Measurements from ENCODE around the gene MYH9. TPM values are rescaled to one million over a fixed set of nuclear protein-coding genes. Genes with fewer than 3 reads are reported as not detected.
"Not testable (repeated sequence)": the region's sequence is repeated elsewhere in the genome, so short reads cannot be mapped to it uniquely, and the experiment has no call there.

Gene MYH9
- total RNA-seq, 1 donor from 2014 or later, result 242 TPM

DNA sequence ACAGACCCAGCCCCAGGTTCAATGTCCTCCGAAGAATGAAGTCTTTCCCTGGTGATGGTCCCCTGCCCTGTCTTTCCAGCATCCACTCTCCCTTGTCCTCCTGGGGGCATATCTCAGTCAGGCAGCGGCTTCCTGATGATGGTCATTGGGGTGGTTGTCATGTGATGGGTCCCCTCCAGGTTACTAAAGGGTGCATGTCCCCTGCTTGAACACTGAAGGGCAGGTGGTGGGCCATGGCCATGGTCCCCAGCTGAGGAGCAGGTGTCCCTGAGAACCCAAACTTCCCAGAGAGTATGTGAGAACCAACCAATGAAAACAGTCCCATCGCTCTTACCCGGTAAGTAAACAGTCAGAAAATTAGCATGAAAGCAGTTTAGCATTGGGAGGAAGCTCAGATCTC, 120.7 kb downstream of the MYH9 start:
- DNase-seq, result no peak

DNA sequence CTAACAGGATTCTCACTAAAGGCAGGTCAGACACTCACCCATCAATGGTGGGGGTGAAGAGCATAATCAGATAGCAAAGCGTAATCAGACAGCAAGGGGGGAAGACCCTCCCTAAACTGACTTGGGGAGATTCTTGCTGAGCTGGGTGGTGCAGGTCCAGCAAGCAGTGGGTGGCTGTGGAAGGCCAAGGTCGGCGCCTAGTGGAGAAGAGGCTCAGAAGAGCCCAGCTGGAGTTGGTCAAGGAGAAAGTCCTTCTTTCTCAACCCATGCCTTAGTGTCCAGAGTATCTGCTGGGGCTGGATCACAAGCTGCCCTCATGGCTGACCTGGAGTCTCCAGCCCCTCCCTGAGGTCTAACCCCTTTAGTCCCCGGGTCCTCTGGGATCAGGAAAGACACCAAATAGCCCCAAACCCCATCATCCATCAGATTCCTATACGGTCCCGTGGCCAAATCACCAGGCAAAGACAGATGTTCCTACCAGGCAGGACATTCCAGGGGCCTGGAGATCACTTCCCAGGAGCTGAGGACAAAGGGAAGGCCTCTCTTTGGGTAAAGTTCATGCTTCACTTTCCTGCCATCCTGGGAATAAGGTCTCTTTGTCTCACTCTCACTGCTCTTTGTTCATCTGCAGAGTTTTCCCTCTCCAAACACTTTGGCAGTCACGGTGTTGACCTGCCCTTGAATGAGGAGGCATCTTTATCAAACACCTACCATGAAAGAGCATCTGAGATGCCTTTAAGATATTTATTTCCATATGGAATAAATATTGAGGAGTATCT, 123.7 kb downstream of the MYH9 start:
- DNase-seq, result not testable (repeated sequence)

DNA sequence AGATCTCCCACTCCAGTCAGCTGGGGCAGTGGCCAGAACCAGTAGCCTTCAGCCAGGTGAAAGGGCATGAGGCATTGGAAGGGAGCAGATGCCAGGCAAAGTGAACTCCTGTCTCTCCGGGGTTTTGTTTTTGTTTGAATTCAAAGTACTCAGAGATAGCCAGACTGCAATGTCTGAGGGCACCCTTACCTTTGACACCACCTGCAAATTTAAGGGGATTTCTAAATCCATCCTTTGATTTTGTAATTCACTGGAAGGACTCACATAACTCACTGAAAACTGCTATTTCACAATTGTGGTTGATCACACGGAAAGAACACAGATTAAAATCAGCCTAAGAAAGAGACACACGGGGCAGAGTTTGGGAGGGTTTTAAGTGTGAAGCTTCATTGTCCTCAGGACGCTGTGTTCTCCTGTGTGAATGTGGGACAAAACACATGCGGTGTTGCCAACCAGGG, 124.5 kb downstream of the MYH9 start:
- not testable (repeated sequence) for DNase-seq

DNA sequence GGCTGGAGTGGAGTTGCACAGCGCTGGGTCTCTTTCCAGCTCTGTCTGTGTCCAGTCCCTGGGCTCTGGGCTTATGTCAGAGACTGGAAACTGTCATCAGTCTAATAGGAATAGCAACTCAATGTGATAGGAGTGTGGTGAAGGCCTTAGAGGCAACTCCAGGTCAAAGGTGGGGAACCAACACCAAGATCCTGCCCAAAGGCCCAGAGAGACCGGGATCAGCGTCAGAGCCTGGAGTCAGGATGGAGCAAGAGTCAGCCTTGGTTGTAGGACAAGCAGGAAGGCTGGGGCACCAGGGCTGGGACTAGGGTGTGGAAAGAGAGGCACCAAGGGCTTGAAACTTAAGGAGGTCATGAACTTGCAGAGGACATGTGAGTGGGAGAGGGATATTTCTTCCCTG, 125.5 kb downstream of the MYH9 start:
- DNase-seq, result not testable (repeated sequence)

DNA sequence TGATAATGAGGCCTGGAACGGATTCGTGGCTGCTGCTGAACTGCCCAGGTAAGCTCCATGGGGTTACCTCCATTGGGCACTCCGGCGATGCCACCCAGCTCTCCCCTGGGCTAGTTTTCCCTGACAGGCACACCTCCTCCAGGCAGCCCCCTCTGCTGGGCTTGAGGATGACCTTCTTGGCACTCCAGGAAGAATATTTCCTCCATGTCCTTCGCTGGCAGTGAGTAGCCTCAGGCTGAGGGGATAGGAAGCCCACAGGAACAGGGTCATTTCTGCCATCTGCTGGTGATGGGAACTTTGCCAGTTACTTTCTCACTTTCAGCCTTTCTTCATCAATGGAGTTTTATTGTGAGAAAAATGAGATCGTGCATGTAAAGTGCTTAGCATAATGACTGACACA, 126.1 kb downstream of the MYH9 start:
- not testable (repeated sequence) for DNase-seq

DNA sequence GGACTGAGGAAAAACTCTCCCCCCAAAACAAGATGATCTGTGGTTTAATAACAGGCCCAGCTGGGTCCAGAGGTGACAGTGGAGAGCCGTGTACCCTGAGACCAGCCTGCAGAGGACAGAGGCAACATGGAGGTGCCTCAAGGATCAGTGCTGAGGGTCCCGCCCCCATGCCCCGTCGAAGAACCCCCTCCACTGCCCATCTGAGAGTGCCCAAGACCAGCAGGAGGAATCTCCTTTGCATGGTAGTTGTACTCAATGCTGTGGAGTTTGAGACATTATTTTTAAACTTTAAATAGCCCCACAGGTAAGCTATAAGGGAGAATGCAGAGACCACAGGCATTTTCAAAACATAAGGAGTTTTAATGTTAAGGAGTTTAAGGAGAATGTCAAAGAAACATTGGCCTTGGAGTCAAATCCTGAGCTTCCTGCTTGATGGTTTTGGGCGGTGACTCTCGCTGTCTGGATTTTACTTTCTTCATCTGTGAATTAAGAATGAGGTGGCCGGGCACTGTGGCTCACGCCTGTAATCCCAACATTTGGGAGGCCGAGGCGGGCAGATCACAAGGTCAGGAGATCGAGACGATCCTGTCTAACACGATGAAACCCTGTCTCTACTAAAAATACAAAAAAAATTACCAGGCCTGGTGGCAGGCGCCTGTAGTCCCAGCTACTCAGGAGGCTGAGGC, 128.0 kb downstream of the MYH9 start:
- no peak for DNase-seq

DNA sequence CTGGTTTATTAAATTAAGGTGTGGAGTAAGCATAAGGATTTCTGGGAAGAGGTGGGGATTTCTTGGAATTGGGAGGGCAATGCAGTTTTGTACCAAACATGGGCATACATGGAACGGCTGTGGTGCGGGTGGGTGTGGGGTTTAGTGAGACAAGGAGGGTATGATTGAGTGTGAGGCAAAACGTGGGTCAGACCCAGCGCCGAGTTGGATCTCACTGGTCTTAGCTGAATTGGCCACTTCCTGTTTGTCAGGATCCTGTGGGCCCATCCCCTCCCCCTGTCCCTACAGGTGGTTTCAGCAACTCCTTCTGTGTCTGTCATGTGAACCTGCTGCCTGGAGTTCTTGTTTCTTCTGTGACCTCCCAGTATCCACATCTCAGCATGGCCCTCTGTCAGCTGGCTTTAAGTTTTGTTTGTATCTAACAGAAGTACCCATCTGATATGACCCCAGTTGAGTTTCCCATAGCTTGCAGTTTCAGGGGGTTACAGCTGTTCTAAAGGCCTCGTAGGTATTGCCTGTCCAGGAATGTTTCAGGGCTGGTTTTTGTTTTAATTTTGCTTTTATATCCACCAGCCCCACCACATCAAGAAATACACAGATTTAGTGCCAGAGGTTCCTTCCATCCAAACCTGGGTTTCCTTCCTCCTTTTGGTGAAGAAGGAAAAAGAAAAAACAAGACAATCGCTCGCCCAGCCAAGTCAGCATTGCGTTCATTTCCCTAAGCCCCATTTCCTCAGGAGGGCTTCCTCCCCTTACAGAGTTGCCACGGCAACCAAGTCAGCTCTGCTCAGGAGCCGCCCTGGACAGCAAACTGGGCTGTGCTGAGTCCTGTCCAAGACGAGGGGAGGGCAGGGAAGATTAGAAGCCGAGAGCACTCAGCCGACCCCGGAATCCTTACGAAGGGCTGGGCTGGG, 128.8 kb downstream of the MYH9 start:
- DNase-seq, result peak; percentile 53

DNA sequence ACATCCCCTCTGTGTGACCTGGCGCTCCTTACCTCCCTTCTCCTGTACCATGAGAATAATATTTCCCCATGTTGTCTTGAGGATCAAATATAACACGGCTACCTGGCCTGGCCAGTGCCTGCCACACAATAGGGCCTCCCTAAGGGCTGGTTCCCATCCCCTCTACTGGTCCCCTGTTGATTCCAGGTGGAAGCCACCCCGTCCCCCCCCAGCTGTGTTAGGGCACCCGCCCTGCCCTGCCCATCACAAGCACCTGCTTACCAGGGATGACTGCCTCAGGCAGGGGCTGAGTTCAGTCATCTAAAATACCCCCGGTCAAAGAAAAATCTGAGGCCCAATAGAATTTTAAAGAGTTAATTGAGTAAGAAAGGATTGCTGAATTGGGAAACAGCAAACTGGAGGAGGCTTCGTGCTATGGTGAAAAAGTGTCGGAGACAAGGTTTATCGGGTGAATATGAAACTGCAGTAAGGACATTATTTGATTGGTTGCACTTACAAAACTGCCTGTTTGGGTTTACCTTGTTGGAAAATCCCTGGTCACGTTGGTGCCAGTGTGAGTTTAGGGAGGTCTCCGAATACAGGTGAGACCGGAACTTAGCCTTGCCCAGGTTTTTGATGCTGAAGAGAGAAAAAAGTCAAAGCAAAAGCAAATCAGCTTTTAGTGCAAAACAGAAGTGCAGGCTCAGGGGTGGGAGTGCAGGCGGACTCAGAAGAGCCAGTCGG, 129.7 kb downstream of the MYH9 start:
- DNase-seq, result no peak

DNA sequence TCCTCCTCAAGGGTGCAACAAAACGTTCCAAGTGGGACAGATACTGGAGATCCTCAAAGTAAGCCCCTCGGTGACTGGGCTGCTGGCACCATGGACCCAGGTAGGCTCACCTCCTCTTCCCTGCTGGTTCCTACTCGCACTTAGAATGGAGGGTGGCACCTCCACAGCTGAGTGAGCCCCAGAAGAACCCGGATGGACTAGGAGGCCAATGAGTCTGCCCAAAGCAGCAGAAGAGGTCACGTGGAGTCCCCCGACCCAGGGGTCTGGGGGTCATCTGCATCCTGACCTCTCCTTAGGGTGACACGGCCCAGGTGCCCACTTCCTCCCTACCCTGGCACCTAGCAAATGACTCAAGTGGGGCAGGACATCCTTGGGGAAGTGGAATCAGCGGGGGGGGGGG, 130.5 kb downstream of the MYH9 start:
- no peak for DNase-seq

DNA sequence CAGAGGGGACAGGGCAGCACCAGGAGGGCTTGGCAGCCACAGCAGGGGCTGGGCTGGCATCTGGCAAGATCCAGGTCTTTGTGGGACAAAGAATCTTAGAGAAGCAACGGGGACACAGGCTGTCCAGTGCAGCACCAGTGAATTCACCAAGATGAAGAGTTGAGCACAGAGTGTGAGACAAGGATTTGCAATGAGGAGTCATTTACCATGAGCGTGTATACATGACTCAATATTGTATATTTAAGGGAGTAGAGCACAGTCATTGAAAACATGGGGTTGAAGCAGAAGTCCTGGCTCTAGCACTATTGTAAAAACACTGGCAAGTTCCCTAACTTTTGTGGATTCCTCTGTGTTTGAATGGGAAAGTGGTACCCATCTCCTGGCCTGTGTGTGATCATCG, 131.3 kb downstream of the MYH9 start:
- no peak for DNase-seq

DNA sequence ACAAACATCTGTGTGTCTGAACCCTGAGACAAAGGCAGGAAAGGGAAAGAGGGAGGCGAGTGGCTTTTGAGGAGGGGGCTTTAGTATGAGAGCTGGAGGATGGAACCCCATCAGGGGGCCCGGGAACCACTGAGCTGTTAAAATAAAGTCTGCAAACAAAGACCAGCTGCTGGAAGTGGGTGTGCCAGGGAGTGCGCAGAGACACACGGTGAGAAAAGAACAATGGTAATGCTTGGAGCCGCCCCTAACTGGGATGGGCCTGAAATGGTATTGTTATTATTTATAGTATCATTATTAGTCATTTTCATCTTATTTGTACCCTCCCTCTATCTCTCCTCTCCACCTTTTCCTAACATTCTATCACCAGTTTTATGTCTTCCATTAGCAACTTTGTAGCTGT, 132.2 kb downstream of the MYH9 start:
- not testable (repeated sequence) for DNase-seq

DNA sequence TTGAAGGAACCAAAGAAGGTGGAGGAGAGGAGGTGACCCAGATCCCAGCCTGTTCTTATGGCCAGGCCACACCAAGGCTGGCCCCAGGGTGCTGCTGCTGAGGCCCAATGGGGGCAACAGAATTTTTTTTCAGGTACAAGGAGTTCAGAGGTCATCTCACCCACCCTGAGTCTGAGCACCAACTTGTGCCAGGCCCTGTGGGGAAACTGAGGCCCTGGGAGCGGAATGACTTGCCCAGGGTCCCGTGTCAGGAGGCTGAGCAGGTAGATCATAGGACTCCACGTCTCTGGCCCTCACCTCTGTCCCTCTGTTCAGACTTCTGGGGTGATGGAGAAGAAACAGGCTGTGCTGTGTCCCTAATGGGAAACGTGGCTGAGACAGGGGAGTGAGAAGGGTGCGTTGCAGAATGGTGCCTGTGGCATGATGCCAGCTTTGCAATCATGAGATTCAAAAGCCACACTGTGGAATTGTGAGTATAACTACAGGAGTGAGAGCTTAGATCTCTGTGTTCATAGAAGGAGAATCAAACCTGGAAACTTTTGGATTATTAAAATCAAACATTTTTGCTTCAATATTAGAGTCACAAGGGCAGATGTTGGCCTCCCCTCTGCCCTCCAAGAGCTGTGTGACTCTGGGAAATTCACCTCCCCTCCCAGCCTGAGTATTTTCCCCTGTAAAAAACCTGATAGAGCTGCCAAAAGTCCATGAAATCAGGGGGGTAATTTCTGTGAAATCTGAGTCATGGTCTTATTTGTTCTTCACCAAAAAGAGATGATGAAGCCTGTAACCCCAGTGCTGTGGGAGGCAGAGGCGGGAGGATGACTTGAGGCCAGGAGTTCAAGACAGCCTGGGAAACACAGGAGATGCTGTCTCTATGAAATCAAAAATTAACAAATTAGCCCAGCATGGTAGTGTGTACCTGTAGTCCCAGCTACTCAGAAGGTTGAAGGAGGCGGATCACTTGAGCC, 134.0 kb downstream of the MYH9 start:
- peak; percentile 36 for DNase-seq

DNA sequence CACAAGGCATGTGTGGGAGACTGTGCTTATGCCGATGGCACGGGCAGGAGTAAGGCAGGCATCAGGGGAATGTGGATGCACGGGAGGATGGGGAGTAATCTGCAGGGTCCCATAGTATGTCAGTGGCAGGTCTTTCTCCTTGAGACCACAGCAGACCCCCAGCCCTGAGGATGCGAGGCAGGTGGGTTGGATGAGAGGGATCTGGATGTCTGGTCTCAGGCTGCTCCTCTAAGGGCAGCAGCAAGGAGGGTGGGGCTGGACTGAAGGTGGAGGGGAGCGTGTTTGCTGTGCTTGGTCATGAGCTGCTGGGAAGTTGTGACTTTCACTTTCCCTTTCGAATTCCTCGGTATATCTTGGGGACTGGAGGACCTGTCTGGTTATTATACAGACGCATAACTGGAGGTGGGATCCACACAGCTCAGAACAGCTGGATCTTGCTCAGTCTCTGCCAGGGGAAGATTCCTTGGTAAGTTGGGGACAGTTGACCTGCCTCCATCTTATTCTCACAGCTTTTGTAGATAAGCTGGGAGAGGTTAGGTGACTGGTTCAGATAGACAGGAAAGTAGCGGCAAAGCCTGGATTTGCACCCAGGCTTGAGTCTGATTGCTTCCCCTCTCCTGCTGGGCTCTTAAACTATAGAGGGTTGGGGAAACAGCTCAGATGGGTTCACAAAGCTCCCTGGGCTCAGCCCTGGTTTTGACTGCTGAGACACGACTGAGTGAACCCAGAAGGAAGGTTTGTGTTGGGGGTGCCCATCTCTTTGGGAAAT, 134.8 kb downstream of the MYH9 start, which contains the start of gene APOL1:
Gene APOL1 (plus strand): TSS at position 380 of the 769 bp plus-strand sequence. CDS start 1,823 bp downstream, outside the sequence.
- DNase-seq, result no peak

DNA sequence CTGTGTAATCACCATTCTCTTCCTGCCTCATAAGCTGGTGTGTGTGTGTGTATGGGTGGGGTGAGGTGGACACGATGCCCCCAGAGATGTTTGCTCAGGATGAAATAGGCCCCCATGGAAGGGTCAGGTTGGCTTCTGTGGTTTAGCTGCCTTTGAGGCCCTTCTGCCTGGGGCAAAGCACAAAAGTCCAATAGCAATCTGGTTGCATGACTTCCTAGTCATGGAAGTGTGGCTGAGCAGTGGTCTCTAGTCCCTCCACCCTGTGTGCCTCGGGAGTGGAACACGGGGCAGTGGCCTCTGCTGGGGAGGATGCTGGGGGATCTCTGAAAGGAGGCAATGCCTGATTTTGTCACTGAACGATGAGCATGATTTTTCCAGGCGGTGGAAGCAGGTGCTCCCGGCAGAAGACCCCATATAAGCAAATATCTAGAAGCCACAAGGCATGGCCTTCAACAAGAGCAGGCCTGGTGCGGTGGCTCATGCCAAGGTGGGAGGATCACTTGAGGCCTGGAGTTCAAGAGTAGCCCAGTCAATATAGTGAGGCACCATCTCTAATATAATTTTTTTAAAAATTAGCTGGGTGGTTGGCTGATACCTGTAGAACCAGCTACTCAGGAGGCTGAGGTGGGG, 135.7 kb downstream of the MYH9 start:
- DNase-seq, result not testable (repeated sequence)

DNA sequence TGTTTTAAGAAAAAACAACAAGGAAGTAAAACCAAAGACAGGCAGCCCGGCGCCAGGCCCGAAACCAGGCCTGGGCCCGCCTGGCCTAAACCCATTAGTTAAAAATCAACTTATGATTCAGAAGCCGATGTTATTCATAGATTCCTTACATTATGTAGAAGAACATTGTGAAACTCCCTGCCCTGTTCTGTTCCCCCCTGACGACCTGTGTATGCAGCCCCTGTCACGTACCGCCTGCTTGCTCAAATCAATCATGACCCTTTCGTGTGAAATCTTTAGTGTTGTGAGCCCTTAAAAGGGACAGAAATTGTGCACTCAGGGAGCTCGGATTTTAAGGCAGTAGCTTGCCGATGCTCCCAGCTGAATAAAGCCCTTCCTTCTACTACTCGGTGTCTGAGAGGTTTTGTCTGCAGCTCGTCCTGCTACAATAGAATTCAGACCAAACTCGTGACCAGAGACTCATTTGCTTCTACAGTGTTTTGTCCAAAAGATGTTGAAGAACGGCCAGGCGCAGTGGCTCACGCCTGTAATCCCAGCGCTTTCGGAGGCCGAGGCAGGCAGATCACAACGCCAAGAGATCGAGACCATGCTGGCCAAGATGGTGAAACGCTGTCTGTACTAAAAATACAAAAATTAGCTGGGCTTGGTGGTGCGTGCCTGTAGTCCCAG, 137.3 kb downstream of the MYH9 start:
- DNase-seq, result not testable (repeated sequence)

DNA sequence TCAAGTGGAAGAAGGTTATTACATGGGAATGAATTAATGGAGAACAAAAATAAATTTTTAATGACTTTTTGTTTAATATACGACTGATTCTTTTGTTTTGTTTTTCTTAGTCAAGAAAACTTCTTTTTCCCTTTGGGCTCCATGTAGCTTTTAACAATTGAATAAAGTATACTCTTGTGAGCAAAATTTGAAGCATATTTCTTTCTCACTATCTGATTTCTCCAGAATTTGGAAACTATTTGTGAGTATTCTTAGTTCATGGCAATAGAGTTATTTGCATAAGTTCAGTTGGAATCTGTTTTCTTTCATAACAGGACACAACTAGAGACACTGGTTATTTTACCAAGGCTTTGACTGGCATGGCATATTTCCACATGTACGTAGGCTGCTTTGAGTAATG, 138.6 kb downstream of the MYH9 start:
- no peak for DNase-seq

DNA sequence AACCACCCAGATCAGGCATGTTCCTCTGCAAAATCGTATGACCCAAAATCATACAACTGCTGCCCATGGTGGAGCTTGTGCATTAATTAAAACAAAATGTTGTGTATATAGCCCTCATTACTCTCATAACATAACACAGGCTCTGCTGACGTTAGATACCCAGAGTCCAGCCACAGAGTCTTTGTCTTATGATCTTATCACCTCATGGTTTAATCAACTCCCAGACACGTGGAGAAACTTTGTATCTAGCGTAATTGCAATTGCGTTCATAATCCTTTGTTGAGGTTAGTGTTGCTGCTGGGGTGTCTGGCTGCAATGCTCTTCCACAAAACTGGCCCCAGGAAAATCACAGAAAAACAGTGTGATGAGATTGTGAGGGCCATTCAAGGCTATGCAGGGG, 139.8 kb downstream of the MYH9 start:
- DNase-seq, result no peak

DNA sequence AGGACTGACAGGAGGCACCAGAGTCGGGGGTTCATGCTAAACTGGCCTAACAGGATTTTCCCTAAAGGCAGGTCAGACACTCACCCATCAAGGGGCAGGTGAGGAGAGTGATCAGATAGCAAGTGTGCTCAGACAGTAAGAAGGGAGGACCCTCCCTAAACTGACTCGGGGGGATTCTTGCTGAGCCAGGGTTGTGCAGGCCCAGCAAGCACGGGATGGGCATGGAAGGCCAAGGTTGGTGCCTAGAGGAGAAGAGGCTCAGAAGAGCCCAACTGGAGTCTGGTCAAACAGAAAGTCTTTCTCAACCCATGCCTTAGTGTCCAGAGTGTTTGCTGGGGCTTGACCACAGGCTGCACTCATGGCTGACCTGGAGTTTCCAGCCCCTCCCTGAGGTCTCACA, 141.0 kb downstream of the MYH9 start:
- DNase-seq, result no peak
